NCI-H446 (cell line): ENCODE measurements around the gene UGT1A6.
"Not testable (repeated sequence)": the region's sequence is repeated elsewhere in the genome, so short reads cannot be mapped to it uniquely, and the experiment has no call there.

Experiments used
- DNase-seq, 2 experiments: peaks; one replicate each; lab custom pipeline; 2025; lab: John Stamatoyannopoulos, UW

UGT1A6 gene

DNA sequence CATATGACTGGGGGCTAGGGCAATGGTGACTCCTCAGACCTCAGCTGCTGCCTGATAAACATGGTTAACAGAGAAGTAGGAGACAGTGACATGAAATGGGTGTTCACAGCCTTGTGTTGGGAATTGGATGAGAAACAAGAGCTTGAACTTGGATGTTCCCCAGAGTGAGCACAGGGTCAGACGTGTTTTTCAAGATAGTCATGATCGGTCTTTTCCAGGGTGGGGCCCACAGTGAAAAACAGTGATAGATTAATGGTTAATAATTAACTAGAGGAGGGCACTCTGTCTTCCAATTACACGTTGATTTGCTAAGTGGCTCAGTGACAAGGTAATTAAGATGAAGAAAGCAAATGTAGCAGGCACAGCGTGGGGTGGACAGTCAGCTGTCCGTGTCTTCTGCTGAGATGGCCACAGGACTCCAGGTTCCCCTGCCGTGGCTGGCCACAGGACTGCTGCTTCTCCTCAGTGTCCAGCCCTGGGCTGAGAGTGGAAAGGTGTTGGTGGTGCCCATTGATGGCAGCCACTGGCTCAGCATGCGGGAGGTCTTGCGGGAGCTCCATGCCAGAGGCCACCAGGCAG is 36.1 kb downstream of the UGT1A6 start, which contains the start of gene UGT1A3:
TSS of gene UGT1A3 (plus strand) at position 320 of the 579 bp plus-strand sequence. CDS start at position 405, 85 bp downstream.
- DNase-seq, result no peak

DNA sequence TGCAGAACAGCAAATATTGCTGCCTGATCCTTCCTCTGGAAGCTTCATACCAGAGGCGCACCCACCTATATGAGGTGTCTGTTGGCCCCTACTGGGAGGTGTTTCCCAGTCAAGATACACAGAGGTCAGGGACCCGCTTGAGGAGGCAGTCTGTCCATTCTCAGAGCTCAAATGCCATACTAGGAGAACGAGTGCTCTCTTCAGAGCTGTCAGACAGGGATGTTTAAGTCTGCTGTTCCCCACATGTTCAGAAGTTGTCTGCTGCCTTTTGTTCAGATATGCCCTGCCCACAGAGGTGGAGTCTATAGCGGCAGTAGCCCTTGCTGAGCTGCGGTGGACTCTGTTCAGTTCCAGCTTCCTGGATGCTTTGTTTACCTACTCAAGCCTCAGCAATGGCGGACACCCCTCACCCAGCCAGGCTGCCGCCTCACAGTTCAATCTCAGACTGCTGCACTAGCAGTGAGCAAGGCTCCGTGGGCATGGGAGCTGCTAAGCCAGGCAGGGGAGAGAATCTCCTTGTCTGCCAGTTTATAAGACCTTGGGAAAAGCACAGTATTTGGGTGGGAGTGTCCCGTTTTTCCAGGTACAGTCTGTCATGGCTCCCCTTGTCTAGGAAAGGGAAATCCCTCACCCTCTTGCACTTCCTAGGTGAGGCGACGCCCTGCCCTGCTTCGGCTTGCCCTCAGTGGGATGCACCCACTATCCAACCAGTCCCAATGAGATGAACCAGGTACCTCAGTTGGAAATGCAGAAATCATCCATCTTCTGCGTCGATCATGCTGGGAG is 44.4 kb downstream of the UGT1A6 start:
- not testable (repeated sequence) for DNase-seq

DNA sequence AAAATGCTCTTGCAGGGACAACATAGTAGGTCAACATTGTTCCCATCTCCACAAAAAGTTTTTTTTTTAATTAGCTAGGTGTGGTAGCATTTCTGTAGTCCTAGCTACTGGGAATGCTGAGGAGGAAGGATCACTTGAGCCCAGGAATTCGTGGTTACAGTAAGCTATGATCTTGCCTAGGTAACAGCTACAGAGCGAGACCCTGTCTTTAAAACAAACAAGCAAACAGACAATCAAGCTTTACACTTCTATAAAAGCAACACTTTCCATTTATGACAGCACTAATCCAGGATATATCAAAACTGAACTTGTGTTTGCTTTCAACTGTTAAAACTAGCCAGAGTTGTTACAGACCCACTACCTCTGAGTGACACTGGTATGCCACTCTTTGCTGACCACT is 48.2 kb downstream of the UGT1A6 start:
- no peak for DNase-seq

DNA sequence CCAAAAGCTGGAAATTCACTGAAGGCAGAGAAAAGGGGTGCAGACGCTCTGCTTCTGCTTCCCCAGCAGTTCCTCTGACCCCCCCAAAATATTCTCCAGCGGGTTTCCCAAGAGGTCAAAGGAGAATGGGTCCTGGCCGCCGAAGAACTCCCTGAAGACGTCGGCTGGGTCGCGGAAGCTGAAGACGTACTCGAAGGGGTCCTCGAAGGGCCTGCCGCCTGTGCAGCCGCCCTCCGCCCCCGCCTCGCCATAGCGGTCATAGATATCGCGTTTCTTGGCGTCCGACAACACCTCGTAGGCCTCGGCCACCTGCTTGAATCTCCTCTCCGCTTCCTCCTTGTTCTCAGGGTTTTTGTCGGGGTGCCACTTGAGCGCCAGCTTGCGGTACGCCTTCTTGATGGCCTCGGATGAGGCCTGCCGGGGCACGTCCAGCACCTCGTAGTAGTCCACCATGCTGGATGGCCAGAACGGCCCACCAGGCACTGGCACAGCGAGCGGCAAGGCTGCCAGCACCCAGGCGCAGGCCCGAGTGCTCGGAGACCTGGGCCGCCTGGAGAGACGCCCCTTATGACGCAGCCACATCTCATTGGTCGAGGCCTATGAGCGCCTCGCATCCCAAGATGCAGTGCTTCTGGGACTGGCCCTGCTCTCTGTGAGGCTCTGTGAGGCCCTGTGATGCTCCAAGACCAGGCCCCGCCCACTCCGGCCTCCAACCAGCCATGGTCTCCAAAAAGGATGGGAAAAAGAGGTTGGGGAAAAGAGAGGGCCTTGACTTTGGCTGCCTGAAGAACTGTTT is 51.0 kb downstream of the UGT1A6 start:
- no peak for DNase-seq

DNA sequence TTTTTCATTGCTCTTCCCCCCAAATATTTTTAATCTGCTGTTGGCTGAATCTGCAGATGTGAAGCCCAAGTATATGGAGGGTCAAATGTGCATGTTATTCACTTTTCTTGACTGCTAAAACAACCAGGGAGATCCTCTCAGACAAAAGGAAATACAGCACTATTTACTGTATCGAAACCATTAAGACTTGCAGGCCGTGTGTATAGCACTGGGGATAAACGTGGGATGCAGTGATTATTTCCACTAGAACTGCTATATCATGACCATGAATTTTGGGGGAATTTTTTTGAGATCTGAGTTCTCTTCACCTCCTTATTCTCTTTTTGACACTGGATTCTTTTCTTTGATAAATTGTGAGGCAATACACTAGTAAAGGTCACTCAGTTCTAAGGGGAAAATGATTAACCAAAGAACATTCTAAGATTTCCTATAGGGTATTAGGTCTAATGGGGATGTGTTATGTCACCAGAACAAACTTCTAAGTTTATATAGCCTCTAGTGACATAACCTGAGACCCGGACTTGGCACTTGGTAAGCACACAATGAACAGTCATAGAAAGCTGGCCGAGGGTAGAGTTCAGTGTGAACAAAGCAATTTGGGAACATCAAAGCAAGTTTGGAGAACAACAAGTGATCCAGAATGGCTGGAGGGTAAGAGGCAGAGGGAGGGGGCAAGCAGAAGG is 52.5 kb downstream of the UGT1A6 start:
- no peak for DNase-seq

DNA sequence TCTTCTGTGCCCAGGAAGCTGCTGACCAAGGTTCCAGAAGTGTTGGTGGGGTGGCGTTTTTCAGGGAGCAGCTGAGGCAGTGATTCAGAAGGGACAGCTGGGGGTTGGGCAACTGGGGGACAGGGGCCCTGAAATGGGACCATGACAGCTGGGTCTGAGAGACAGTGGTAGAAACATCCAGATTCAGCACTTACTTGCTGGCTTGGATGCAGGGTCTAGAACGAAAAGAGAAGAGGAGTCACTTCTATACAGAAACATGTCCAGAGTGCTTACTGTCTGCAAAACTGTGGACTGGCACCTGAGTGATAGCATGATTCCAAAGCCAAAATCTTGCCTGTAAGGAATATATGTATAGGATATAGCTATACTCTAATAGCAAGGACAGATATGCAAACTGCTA is 53.1 kb downstream of the UGT1A6 start:
- DNase-seq, result not testable (repeated sequence)

DNA sequence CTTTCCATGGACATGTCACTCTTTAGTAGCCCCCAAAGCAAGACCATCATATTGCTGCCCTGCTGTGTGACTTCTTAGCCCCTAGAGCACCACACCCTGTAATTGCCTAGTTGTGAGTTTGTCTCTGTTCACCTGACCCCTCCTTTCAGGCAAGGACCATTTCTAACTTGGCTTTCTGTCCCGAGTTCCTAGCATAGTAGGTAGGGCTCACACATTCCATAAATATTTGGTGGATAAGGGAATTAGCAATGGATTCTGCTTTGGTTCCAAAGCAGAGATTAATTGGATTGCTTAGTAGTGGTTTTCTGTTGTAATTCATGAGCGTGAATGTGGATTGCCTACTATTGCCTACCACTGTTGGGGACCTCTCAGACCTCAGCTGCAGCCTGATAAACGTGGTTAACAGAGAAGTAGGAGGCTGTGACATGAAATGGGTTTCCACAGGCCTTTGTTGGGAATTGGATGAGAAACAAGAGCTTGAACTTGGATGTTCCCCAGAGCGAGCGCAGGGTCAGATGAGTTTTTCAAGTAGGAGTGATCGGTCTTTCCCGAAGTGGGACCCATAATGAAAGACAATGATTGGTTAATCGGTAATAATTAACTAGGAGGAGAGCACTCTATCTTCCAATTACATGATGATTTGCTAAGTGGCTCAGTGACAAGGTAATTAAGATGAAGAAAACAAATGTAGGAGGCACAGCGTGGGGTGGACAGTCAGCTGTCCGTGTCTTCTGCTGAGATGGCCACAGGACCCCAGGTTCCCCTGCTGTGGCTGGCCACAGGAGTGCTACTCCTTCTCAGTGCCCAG is 54.0 kb downstream of the UGT1A6 start:
- DNase-seq, result no peak

DNA sequence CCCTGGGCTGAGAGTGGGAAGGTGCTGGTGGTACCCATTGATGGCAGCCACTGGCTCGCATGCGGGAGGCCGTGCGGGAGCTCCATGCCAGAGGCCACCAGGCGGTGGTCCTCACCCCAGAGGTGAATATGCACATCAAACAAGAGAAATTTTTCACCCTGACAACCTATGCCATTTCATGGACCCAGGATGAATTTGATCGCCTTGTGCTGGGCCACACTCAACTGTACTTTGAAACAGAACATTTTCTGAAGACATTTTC is 54.5 kb downstream of the UGT1A6 start:
- no peak for DNase-seq

DNA sequence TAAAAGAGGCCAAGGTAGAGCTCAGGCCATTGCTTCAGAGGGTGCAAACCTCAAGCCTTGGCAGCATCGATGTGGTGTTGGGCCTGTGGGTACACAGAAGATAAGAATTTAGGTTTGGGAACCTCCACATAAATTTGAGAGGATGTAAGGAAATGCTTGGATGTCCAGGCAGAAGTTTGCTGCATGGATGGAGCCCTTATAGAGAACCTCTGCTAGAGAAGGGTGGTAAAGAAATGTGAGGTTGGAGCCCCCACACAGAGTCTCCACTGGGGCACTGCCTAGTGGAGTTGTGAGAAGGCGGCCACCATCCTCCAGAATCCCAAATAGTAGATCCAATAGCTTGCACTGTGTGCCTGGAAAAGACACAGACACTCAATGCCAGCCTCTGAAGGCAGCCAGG is 58.0 kb downstream of the UGT1A6 start:
- DNase-seq, result not testable (repeated sequence)

DNA sequence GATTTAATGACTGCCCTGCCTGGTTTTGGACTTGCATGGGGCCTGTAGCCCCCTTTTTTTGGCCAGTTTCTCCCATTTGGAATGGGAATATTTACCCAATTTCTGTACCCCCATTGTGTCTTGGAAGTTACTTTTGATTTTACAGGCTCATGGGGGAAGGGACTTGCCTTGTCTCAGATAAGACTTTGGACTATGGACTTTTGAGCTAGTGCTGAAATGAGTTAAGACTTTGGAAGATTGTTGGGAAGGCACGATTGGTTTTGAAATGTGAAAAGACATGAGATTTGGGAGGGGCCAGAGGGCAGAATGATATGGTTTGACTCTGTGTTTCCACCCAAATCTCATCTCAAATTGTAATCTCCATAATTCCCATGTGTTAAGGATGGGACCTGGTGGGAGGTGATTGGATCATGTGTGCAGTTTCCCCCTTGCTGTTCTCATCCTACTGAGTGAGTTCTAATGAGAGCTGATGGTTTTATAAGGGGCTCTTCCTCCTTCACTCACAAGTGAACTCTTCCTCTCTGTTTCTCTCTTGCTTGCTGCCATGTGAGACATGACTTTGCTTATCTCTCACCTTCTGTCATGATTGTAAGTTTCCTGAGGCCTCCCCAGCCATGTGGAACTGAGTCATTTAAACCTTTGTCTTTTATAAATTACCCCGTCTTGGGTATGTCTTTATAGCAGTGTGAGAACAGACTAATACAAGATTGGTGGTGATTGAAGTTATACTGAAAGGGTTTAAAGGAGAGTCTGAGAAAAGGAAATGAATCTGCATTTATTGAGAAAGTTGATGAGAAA is 58.7 kb downstream of the UGT1A6 start:
- DNase-seq, result not testable (repeated sequence)

DNA sequence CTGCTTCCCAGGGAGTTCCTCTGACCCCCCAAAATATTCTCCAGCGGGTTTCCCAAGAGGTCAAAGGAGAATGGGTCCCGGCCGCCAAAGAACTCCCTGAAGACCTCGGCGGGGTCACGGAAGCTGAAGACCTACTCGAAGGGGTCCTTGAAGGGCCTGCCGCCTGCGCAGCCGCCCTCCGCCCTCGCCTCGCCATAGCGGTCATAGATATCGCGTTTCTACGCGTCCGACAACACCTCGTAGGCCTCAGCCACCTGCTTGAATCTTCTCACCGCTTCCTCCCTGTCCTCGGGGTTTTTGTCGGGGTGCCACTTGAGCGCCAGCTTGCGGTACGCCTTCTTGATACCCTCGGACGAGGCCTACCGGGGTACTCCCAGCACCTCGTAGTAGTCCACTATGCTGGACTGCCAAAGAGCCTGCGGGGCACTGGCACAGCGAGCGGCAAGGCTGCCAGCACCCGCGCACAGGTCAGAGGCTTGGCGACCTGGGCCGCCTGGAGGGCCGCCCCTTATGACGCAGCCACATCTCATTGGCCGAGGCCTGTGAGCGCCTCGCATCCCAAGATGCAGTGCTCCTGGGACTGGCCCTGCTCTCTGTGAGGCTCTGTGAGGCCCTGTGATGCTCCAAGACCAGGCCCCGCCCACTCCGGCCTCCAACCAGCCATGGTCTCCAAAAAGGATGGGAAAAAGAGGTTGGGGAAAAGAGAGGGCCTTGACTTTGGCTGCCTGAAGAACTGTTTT is 62.4 kb downstream of the UGT1A6 start:
- no peak for DNase-seq

DNA sequence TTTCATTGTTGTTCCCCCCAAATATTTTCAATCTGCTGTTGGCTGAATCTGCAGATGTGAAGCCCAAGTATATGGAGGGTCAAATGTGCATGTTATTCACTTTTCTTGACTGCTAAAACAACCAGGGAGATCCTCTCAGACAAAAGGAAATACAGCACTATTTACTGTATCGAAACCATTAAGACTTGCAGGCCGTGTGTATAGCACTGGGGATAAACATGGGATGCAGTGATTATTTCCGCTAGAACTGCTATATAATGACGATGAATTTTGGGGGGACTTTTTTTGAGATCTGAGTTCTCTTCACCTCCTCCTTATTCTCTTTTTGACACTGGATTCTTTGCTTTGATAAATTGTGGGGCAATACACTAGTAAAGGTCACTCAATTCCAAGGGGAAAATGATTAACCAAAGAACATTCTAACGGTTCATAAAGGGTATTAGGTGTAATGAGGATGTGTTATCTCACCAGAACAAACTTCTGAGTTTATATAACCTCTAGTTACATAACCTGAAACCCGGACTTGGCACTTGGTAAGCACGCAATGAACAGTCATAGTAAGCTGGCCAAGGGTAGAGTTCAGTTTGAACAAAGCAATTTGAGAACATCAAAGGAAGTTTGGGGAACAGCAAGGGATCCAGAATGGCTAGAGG is 63.9 kb downstream of the UGT1A6 start:
- no peak for DNase-seq

DNA sequence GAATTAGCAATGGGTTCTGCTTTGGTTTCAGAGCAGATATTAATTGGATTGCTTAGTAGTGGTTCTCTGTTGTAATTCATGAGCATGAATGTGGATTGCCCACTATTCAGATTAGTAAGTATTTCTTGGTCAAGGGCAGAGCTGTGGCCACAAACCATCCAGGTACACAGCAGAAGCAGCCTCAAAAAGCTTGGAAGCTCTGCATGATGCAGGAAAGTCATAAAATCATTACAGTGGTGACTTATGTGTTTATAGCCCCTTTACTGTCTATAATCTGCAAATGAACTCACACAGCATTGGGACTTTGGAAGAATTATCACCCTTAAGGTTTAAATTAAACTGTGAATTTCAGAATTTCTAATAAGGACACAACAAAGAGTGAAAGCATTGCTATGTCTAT is 65.5 kb downstream of the UGT1A6 start:
- no peak for DNase-seq

DNA sequence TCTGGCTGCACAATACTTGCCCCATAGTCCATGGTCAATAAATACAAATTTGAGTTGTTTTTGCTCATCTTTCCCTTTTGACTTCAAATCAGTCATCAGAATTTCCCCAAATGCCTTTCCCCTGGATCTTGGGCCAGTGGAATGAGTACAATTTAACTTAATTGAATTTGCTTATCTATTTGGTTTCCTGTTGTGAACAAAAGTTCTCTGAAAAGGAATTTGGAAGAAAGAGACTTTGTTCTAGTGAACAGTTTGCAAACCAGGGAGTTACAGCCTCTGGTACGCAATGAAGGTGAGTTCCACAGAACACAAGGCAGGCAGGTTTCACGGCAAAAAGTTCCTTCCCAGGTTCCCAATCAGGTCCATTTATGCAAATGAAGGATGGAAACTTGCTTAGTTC is 66.2 kb downstream of the UGT1A6 start:
- no peak for DNase-seq

DNA sequence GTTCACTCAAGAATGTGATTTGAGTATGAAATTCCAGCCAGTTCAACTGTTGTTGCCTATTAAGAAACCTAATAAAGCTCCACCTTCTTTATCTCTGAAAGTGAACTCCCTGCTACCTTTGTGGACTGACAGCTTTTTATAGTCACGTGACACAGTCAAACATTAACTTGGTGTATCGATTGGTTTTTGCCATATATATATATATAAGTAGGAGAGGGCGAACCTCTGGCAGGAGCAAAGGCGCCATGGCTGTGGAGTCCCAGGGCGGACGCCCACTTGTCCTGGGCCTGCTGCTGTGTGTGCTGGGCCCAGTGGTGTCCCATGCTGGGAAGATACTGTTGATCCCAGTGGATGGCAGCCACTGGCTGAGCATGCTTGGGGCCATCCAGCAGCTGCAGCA is 67.4 kb downstream of the UGT1A6 start, which contains the start of gene UGT1A1:
TSS of gene UGT1A1 (plus strand) at position 228 of the 400 bp plus-strand sequence. CDS start at position 246, 18 bp downstream.
- DNase-seq, result no peak

DNA sequence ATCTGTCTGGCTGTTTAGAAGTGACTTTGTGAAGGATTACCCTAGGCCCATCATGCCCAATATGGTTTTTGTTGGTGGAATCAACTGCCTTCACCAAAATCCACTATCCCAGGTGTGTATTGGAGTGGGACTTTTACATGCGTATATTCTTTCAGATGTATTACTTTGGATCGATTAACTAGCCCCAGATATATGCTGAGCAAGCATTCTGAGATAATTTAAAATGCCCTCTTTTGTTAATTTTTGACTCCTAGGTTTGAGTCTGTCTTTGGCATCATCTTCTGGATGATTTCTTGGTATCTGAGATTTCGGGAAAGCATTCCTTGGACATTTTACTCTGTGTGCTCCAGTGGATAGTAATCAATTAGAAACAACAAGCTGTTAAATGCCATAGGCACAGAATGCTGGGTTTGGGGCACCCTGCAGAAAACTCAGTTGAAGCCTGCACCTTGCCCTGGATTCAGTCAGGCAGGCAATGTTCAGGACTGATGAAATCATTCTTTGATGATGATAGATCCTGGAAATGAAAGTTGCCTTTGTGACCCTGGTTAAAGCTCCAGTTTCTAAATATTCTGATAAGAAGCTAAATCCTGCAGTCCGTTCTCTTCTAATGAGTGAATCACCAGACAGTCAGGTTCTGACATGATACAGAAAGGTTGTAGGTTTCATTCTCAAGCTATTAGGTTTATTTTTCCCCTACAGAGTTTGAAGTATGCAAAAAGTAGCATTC is 68.5 kb downstream of the UGT1A6 start:
- DNase-seq, result no peak

DNA sequence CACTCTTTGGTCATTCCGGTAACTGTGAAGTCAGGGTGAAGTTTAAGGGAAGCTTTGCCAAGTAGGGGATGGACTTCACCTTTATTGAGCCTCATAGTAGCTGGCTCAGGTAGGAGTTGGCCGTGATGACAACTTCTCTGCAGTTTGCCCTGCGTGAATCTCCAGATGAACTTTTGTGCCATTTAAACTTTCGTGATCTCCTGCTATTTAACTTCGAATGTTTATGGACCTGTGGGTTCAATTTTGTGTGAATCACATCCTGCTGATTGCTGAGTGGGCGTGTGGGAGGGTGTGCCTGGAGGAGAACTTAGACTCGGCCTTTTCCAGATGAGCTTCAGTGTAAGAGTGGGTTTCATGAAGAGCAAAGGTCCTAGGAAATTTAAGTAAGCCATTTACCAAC is 71.6 kb downstream of the UGT1A6 start:
- DNase-seq, result no peak

DNA sequence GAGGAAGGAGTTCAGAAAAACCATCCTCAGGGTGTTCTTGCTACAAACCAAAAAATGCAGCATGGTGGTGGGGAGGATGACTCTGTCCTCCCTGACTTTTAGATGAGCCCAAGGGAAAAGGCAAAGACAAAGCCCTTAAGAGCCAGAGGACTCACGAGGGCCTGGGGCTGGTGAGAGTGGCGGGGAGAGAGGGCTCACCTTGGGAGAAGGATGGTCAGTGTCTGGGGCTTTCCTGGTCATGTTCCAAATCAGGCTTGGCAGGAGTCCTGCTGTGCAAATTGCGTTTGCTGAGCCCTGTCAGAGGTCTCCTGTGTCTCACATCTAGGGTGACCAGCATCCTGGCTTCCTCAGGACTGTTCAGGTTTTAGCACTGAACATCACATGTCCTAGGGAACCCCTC is 72.1 kb downstream of the UGT1A6 start:
- DNase-seq, result no peak

DNA sequence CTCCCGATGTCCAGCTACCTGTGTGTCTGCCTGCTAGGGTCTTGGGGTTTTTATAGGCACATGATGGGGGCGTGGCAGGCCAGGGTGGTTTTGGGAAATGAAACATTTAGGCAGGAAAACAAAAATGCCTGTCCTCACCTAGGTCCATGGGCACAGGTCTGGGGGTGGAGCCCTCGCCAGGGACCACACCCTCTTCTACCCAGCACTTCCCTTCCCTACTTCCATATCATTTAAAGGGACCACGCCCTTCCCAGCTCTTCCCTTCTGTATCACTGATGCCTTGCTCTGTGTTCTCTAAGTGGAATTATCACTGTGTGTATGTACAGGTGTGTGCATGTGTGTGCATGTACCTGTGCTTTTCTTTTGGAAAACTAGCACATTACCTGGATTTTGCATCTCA is 73.7 kb downstream of the UGT1A6 start:
- DNase-seq, result no peak
